H9 (cell line): ENCODE measurements around the gene EFNA3. TPM values are rescaled to one million over a fixed set of nuclear protein-coding genes. Genes with fewer than 3 reads are reported as not detected.

Experiments
- DNase-seq: peaks from one replicate; pipeline ENCODE4 v3.0.0-alpha.2; 2017
- H2AFZ ChIP-seq: one replicate; pipeline ENCODE4 v1.6.1; 2013; ENCODE audit warnings: mild to moderate bottlenecking, low read length, control low read depth, moderate library complexity
- H2AK5ac ChIP-seq: 2 replicates; pipeline ENCODE4 v1.6.1; 2013; ENCODE audit warnings: low read length, control low read depth, mixed read lengths; ENCODE audit not compliant: insufficient read length
- H2BK120ac ChIP-seq: one replicate; pipeline ENCODE4 v1.6.1; 2013; ENCODE audit warnings: low read depth, mild to moderate bottlenecking, low read length, control low read depth, inconsistent platforms; ENCODE audit not compliant: poor library complexity, severe bottlenecking
- H2BK12ac ChIP-seq: 2 replicates; pipeline ENCODE4 v1.6.1; 2013; ENCODE audit warnings: low read length, control low read depth, mixed read lengths, low read depth; ENCODE audit not compliant: insufficient read length
- H2BK15ac ChIP-seq: 2 replicates; pipeline ENCODE4 v1.6.1; 2013; ENCODE audit warnings: low read depth, low read length, control low read depth
- H2BK20ac ChIP-seq: one replicate; pipeline ENCODE4 v1.6.1; 2013; ENCODE audit warnings: low read depth, mild to moderate bottlenecking, low read length, control low read depth, inconsistent platforms; ENCODE audit not compliant: poor library complexity, severe bottlenecking
- H2BK5ac ChIP-seq: 2 replicates; pipeline ENCODE4 v1.6.1; 2013; ENCODE audit warnings: low read length, control low read depth, mixed read lengths; ENCODE audit not compliant: insufficient read length
- H3K14ac ChIP-seq: 2 replicates; pipeline ENCODE4 v1.6.1; 2013; ENCODE audit warnings: low read length, control low read depth; ENCODE audit not compliant: insufficient read depth
- H3K18ac ChIP-seq: 2 replicates; pipeline ENCODE4 v1.6.1; 2013; ENCODE audit warnings: low read depth, mild to moderate bottlenecking, mixed read lengths, low read length, control low read depth; ENCODE audit not compliant: insufficient read length
- H3K23ac ChIP-seq: 2 replicates; pipeline ENCODE4 v1.6.1; 2013; ENCODE audit warnings: low read length, control low read depth, mixed read lengths, low read depth; ENCODE audit not compliant: insufficient read length
- H3K23me2 ChIP-seq: 2 replicates; pipeline ENCODE4 v1.6.1; 2013; ENCODE audit warnings: low read depth, mild to moderate bottlenecking, mixed read lengths, low read length, control low read depth; ENCODE audit not compliant: insufficient read length, poor library complexity, severe bottlenecking
- H3K27ac ChIP-seq: 2 replicates; pipeline ENCODE4 v1.5.1; 2013; ENCODE audit warnings: low read length, control low read depth, mixed read lengths, low read depth; ENCODE audit not compliant: insufficient read length
- H3K27me3 ChIP-seq: 2 replicates; pipeline ENCODE4 v1.6.1; 2013; ENCODE audit warnings: low read length, control low read depth, inconsistent platforms; ENCODE audit not compliant: insufficient read depth
- H3K4ac ChIP-seq: 2 replicates; pipeline ENCODE4 v1.6.1; 2013; ENCODE audit warnings: low read depth, mild to moderate bottlenecking, control low read depth, inconsistent platforms, low read length, moderate library complexity
- H3K4me1 ChIP-seq: 2 replicates; pipeline ENCODE4 v1.6.1; 2013; ENCODE audit warnings: low read length, control low read depth, inconsistent platforms; ENCODE audit not compliant: insufficient read depth
- H3K4me2 ChIP-seq: 2 replicates; pipeline ENCODE4 v1.6.1; 2013; ENCODE audit warnings: low read length, control low read depth, mixed read lengths; ENCODE audit not compliant: insufficient read length, insufficient read depth
- H3K56ac ChIP-seq: 2 replicates; pipeline ENCODE4 v1.6.1; 2013; ENCODE audit warnings: low read depth, mild to moderate bottlenecking, mixed read lengths, low read length, control low read depth; ENCODE audit not compliant: insufficient read length
- H3K79me1 ChIP-seq: 2 replicates; pipeline ENCODE4 v1.6.1; 2013; ENCODE audit warnings: low read depth, mild to moderate bottlenecking, moderate library complexity, low read length, control low read depth, inconsistent platforms; ENCODE audit not compliant: insufficient read depth, poor library complexity, severe bottlenecking
- H3K79me2 ChIP-seq: 2 replicates; pipeline ENCODE4 v1.6.1; 2013; ENCODE audit warnings: low read length, control low read depth, inconsistent platforms; ENCODE audit not compliant: insufficient read depth
- H3K9ac ChIP-seq: 2 replicates; pipeline ENCODE4 v1.6.1; 2013; ENCODE audit warnings: low read length, control low read depth, mixed read lengths; ENCODE audit not compliant: insufficient read length; ENCODE audit errors: extremely low read depth
- H3K9me3 ChIP-seq: one replicate; pipeline ENCODE4 v1.6.1; 2013; ENCODE audit warnings: low read depth, low read length, inconsistent platforms; ENCODE audit not compliant: control insufficient read depth
- H3T11ph ChIP-seq: one replicate; pipeline ENCODE4 v1.6.1; 2013; ENCODE audit warnings: mild to moderate bottlenecking, low read length, control low read depth, inconsistent platforms
- H4K20me1 ChIP-seq: one replicate; pipeline ENCODE4 v1.6.1; 2013; ENCODE audit not compliant: control insufficient read depth, insufficient read length, insufficient read depth
- H4K5ac ChIP-seq: 2 replicates; pipeline ENCODE4 v1.6.1; 2013; ENCODE audit warnings: low read depth, mild to moderate bottlenecking, mixed read lengths, low read length, control low read depth; ENCODE audit not compliant: insufficient read length
- H4K8ac ChIP-seq: replicated peaks from 2 replicates; pipeline ENCODE4 v1.6.1; 2013; ENCODE audit warnings: low read length, control low read depth, mixed read lengths, low read depth; ENCODE audit not compliant: insufficient read length
- H4K91ac ChIP-seq: 2 replicates; pipeline ENCODE4 v1.6.1; 2013; ENCODE audit warnings: low read depth, mild to moderate bottlenecking, moderate library complexity, mixed read lengths, low read length, control low read depth; ENCODE audit not compliant: insufficient read length
- H3K27ac Mint-ChIP-seq, 3 experiments: 2 replicates in 2 of 3; 3 replicates in 1 of 3; pipeline ENCODE4 v1.8.0; 2020 to 2021; ENCODE audit warnings: mixed read lengths in 3 of 3, mild to moderate bottlenecking in 1 of 3, moderate library complexity in 1 of 3
- H3K27me3 Mint-ChIP-seq: 2 replicates; pipeline ENCODE4 v1.8.0; 2021; ENCODE audit warnings: low read depth, mild to moderate bottlenecking, moderate library complexity, mixed read lengths
- H3K36me3 Mint-ChIP-seq, 3 experiments: 2 replicates in 2 of 3; 3 replicates in 1 of 3; pipeline ENCODE4 v1.8.0; 2020 to 2021; ENCODE audit warnings: low read depth in 3 of 3, mixed read lengths in 3 of 3; ENCODE audit not compliant: insufficient read depth in 1 of 3
- H3K4me1 Mint-ChIP-seq, 2 experiments: 2 replicates each; pipeline ENCODE4 v1.8.0; 2020; ENCODE audit warnings: mixed read lengths in 2 of 2
- H3K4me3 Mint-ChIP-seq, 2 experiments: 2 replicates in 1 of 2; 3 replicates in 1 of 2; pipeline ENCODE4 v1.8.0; 2020 to 2021; ENCODE audit warnings: mild to moderate bottlenecking in 2 of 2, mixed read lengths in 2 of 2, moderate library complexity in 1 of 2
- H3K9me3 Mint-ChIP-seq, 2 experiments: 2 replicates in 1 of 2; 3 replicates in 1 of 2; pipeline ENCODE4 v1.8.0; 2020; ENCODE audit warnings: mild to moderate bottlenecking in 2 of 2, mixed read lengths in 2 of 2, moderate library complexity in 1 of 2
- CTCF ChIP-seq: fragments of 200-600 bp; sonication (generic); conservative IDR thresholded peaks from 3 replicates; pipeline ENCODE4 v1.8.0; 2021; ENCODE audit warnings: antibody characterized with exemption, mild to moderate bottlenecking
- WGBS: extraction: QIAGEN DNeasy Blood & Tissue Kit; methylation state at CpG from one replicate; pipeline ENCODE4 v1.1.7; 2013; ENCODE audit warnings: missing lambda C conversion rate, low lambda C conversion rate, mixed read lengths; ENCODE audit not compliant: insufficient read length; ENCODE audit errors: extremely low coverage; 5-methylcytosine and 5-hydroxymethylcytosine counted together
- total RNA-seq: library from RNA; stranded (reverse); gene quantifications from 2 replicates; pipeline ENCODE4 v1.2.1, GENCODE V29; 2021

Gene EFNA3
- total RNA-seq, 1 experiment from 2014 or later, result 3.9 TPM

DNA sequence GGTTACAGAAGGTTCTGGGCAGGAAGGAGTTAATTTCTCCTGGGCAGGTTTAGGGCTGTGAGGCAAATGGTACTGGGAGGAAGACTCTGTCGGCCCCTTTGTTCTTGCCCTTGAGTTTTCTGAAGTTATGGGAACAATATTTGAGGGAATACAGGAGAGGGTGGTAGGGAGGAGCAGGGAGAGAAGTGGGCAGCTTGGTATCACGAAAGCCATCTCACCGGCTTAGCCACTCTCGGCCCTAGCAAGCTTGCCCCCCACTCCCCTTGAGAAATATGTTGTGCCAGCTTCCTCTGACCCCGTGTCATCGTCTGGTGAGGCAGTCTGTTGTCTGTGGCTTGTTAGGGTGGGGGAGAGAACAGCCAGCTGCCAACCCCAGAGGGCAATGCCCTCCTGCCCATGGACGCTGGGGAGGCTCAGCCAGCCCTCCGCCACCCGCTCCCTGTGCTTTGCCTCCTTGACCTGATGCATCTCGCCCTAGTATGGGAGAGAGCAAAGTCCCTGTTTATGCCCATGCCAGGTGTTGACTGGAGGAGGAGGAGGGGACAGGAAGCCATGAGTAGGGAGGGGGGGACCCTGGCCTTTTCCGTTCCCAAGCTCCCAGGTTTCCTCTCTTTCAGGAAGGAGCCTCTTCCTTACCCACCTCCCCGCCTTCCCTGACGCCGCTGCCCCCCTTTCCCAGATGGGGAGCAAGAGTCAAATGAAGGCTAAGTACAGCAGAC is 50.3 kb downstream of the EFNA3 start:
- no peak for TF ChIP-seq CTCF
- Mint-ChIP-seq H3K4me3 (peak overlapping the region; percentile 55 to 82), H3K27ac (no peak overlapping the region), H3K4me1 (peaks cover 50 to 64% of the 10 kb centered on the region in 2 experiments), H3K36me3 (peaks cover 2 to 12% (median 6%) of the 10 kb centered on the region in 3 experiments; a peak in 6 of 7 replicates), H3K27me3 (peaks cover 79% of the 10 kb centered on the region), H3K9me3 (no peaks in the 10 kb centered on the region; a peak in 1 of 5 replicates)
- Histone ChIP-seq H3K4ac (no peak overlapping the region), H3K14ac (no peak overlapping the region), H2BK20ac (no peak overlapping the region), H3K79me1 (no peaks in the 10 kb centered on the region), H2AFZ (no peak overlapping the region), H3T11ph (no peak overlapping the region), H2BK15ac (no peak overlapping the region), H3K23me2 (peaks cover 27% of the 10 kb centered on the region), H3K27ac (no peak overlapping the region), H2BK5ac (no peak overlapping the region), H3K4me1 (no peaks in the 10 kb centered on the region; the same call in 1 of the 2 replicates), H3K9ac (no peak overlapping the region), H4K5ac (no peak overlapping the region), H3K18ac (no peak overlapping the region), H4K20me1 (peaks cover 2% of the 10 kb centered on the region), H3K9me3 (no peaks in the 10 kb centered on the region), H4K8ac (no peak overlapping the region), H4K91ac (no peak overlapping the region), H2BK120ac (no peak overlapping the region), H3K56ac (no peak overlapping the region), H3K27me3 (peaks cover 34% of the 10 kb centered on the region; the same call in 1 of the 2 replicates), H3K79me2 (no peaks in the 10 kb centered on the region), H2BK12ac (no peak overlapping the region), H3K4me2 (peak overlapping the region; percentile 92), H2AK5ac (no peak overlapping the region), H3K23ac (no peak overlapping the region)
- WGBS, result no CpG with 5 or more reads among the region's 14 CpGs
- DNase-seq, result peak; percentile 49
